ENCODE measurements around the gene QSOX2.

The QSOX2 gene

GRCh38 chr9:136201609-136202453 is 43.8 kb downstream of the QSOX2 start:
- DNase-seq: no peak

DNA sequence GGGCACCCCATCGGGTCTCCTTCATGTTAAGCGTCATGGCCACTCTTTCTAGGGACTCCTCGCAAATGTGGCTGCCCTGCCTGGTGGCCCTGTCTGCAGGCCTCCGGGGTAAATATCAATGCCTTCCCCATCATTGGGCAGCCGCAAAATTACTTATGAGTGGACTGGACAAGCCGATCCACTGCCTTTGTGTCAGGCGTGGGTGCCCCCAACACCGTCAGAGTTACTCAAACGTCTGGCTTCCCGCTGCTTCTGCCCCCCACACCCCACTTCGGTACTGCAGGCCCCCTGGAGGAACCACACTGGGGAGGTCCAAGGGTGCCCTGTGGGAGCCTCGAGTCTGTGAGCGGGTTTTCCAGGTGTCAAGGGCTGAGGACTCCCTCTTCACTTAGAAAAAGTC is 44.4 kb downstream of the QSOX2 start:
- DNase-seq: no peak

- DNase-seq: no peak
These were observed 45.2 kb downstream of the QSOX2 start for GRCh38 chr9:136200424-136200823.

DNA sequence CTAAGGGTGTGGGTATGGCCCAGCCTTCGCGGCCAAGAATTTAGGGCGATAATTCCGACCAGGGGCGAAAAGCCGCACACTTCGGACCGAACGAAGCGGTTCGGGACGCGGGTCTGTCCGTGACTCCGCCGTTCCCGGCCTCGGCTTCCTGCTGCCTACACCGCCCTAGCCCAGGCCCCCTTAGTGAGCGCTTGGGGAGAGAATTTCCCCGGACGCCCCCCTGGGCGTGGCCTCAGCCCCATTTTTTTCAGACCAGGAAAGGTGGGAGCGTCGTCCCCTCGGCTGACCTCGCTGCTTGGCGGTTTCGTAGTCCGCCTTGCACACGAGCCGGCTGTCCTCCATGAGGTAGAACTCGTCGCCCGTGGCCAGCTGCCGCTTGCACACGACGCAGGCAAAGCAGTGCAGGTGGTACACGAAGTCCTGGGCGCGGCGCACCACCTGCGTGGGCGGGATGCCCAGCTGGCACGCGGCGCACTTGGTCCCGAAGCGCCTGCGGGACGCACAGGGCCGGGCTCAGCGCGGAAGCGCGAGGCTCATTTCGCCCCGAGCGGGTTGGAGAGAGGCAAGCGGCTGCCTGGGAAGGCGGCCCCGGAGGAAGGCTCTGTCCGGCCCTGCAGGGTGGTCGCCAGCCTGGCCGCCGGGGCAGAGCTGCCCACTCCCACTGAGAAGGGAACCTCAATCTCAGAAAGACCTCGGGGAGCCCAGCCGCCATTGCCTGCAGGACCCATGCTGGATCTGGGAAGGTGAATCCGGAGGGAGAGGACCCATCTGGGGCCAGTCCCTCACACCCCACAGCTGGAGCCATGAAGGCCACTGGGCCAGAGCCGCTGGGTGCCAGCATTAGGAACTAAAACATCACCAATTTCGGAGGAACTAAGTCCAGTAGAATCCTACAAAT is 46.0 kb downstream of the QSOX2 start:
- no peak for DNase-seq

DNA sequence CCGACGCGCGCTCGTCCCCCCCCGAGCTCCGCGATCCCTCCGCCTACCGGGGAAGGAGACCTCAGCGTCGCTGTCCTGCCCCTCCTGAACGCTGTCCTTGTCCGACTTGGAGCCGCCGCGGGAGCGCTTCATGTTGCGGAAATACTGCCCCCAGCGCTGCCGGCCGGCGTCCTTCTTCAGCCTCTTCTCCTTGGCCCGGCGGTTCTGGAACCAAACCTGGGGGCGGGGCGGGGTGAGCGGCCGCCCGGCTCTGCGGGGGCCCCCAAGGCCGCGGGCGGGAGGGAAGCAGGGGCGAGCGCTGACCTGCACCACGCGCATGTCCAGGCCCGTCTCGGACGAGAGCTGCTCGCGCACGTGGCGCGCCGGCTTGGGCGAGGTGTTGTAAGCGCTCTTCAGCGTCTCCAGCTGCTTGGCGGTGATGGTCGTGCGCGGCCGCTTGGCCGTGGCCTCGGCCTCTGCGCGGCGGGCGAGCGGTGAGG is 47.0 kb downstream of the QSOX2 start:
- no peak for DNase-seq

DNA sequence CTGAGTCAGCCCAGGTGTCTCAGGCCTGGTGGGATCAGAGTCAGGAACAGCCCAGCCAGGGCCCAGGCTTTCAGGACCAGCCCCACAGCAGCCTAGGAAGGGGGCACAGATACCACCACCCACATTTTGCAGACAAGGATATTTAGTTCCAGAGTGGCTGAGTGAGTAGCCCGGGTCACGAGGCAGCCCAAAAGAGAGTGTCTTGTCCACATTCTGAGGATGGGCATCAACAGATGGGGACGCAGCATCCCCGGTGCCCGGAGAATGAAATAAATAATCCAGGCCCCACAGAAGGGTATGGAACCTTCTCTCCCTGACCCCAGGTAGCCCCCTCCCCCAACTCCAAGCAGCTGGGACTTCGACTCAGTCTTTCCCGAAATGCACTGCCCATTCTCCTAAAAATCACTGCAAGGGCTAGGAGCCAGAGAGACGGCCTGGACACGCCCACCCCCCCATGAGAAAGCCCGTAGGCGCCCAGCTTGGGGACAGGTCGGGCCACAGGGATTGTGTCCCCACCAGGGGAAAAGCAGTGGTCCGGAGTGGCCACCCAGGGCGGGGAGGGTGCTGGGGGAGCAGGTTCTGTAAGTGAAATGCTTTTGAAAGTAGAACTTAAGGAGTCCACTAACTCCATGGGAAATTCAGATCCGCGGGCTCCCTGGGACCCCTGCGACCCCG is 47.5 kb downstream of the QSOX2 start:
- no peak for DNase-seq

- no peak for DNase-seq
These were observed 48.3 kb downstream of the QSOX2 start for GRCh38 chr9:136197084-136197875.

DNA sequence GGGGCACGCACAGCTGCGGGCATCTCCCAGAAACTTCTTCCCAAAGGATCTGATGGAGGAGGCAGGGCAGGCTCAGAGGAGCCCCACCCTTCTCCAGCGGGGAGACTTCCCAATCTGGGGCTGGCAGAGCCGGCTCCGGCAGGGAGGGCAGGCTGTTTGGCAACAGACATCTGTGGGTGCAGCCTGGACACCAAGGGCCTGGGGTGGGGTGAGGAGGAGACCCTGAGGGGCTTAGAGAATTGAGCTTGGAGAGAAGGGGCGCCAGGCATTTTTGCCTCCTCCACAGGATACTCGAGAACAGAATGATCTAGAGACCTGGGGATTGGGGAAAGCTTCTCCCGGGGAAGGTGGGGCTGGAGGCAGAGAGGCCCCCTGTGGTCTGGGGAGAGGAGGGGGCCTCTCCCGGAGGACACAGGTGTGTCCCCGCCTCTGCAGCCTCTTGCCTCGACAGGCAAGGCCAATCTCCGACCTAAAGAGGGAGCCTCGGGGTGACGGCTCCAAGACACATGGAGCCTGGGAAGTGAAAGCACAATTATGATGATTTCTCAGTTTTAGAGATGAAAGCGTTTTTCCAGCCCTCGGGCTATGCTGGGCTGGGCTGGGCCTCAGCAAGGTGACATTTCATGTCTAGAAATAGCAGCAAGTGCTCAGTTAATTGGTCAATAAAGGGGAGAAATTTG is 49.1 kb downstream of the QSOX2 start:
- no peak for DNase-seq

- no peak for DNase-seq
These were observed 51.1 kb downstream of the QSOX2 start for GRCh38 chr9:136194540-136194939.

DNA sequence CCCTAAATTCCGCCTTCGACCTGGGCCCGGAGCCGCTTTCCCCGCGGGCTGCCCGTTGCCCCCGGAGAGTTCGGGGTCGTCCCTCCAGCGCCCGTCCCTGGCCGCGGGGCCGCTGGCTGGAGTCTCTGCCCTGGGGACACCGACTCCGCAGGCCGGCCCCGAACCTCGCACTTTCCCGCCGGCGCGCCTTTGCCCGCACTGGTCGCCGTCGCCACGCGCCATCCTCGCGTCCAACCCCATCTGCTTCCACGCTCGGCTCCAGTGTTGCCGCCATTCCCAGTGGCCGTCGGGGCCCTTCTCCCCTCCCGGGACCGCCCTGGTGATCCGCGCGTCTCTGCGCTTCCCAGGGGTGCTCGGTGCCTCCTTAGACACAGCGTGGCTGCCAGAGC is 51.7 kb downstream of the QSOX2 start:
- no peak for DNase-seq

DNA sequence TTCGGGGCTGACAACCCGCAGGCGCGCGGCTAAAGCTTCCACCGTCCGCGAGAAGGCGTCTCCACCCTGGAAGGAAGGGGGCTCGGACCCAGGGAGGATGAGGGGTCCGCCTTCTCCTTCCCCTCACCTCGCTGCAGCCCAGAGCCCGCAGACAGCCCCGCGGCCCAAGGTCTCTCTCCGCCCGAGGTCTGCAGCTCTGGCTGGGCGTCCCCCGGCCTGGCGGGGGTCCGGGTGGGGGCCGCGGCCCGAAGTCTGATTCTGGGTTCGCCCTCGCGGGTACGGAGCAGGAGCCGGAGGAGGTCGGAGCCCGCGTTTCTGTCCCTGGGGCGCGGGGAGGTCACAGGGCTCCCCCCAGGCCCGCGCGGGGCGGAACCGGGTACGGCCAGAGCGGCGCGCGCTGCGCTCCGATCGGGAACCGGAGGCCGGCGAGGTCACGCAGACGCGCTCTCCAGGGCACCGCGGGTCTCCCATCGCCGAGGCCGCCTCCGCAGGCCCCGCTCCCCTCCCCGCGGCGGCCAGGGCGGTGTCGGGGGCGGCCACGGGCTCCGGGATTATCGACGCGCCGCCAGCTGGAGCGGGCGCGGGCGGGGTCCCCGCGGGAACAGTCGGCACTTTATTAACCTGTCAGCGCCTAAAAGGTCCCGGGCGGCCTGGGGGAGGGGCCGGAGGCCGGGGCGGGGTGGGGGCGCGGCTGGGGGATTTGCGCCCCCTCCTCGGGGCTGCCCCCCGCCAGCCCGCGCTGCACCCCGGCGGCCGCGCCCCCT is 52.3 kb downstream of the QSOX2 start:
- DNase-seq: no peak

DNA sequence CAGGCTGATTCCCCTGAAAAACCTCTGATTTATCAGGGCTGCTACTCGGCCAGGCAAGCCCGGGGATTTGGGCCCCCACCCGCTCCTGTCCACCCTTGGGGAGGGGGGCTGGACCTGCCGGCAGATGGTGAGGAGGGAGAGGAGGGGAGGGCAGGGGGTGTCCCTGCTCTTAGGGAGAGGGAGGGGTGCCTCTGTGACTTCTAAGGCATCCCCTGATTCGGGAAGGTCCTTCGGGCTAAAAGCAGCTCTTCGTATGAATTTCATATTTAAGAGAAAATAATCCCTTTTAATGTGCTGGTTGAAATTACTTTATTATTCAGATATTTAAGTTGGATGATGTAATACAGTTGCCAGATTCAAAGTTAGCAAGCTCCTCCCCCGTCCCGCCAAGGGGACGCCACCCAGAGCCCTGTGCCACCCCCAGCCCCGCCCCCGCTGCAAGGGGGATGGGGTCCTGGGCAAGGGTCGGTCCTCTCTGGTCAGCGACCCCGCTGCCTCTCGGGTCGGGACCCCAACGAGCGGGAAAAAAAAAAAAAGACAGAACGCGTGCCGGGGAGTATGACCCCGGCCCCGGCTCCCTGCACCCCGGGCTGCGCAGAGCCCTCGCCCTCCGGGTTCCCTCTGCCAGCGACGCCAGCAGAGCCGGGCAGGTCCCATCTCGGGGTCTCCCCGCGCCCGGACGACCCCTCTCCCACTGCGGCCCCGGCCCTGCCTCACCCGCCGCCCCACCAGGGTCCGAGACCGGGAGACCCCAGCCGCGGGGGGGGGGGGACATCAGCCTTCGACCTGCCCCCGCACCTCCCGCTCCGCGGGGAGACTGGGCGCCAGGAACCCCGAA is 53.1 kb downstream of the QSOX2 start:
- DNase-seq: no peak

GRCh38 chr9:136191960-136192286 is 53.7 kb downstream of the QSOX2 start:
- no peak for DNase-seq

DNA sequence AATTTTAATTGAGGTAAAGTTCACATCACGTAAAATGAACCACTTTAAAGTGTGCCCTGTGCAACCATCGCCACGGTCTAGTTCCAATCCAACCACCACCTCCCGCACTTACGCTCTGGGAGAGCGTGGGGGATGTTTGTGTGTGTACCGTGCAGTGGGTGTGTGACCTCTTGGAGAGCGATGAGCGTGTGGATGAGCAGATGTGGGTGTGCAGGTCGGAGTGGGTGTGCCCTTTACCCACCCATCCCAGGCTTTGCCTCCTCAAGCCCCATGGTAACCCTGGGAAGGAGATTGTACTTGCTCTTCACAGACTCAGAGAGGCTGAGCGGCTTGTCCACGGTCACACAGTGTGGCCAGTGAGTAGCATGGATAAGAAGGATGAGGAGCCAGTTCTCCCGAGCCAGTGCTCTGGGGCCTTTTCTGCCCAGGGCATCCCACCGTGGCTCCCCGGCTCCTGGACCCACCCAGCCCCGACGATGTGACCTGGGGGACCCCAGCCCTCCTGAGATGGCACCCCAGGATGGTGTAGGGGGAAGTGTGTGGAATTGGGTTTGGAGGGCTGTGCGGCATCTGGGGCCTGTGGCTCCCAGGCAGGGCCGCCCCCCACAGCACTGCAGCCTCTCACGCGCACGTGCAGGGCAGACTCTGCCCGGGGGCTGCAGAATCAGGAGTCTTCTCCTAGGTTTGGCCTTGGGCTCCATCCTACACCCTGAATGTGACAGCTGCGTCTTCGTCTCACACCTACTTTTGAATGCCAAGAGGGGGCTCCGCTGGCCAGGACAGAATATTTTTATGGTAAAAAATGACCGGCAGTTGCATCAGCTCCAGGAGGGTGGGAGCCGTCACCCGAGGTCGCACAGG is 54.3 kb downstream of the QSOX2 start:
- DNase-seq: no peak

DNA sequence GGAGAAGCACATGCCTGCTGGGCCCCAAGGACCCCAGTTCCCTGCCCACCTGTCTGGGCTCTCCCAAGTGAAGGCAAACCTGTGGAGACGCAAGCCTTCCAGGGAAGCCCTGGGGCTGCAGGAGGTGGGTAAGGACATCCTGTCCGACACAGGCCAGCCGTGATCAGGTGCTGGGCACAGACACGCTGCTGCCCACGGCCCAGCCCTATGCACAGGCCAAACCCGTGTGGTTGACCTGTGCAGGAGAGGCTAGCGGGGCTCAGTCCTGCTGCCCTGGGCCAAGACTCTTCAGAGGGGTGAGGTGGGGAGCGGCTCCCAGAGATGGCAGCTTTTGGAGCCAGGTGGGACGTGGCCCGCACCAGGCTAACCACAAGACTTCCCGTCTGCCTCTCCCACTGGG is 55.0 kb downstream of the QSOX2 start:
- no peak for DNase-seq

DNA sequence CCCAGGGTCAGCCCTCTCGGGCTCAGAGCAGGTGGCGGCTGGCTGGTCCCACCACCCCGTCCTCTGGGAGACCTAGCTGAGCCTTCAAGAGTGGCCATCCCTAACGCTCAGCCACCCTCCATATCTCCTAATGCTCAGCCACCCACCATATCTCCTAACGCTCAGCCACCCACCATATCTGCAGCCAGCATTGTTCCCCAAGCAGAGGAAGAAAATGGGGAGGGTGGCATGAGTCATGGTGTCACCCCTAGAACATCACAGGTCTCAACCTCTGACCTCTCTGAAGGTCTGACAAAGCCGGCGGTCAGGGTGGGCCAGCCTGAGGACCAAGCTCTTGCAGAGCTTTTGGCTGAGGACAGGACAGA is 55.4 kb downstream of the QSOX2 start:
- DNase-seq: no peak

DNA sequence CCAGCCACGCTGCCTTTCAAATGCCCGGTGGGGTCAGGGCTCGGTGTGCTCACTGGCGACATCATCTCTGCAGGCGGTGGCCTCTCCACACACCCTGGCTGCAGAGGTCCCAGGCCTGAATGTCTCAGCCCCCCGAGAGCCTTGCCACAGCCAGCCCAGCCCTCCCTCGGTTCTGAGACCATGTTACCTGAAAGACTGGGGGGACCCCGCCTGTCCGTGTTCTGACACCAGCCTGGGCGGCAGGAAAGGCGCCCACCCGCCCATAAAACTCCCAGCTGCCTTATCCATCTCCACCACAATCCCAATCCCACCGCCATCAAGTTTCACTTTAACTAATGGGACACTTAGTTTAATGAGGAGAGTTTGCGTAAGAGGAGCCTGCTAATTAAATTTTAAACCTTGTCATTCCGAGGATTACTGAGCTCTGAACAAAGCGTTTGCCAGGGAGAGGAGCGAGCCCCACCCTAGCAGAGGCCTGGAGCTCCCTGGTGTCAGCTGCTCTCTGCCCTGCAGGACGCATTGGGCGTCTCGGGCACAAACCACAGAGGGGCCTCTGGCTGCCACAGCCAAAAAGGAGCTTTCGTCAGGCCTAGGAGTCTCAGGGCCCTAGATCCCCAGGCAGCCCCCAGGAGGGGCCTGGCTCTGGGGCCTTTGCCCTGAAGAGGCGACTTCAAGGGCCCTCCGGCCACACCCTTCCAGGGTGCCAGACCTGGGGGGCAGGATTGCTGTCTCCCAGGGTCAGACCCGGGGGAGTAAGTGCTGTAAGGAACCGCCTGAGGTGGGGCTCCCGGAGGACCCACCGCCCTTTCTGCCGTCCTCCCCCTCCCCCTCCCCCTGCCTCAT is 56.0 kb downstream of the QSOX2 start:
- DNase-seq: no peak

All from CD4-positive, alpha-beta T cell treated with Interleukin-21 for 1 hour (primary cell).